Activated CD4-positive, alpha-beta T cell treated with anti-CD3 and anti-CD28 coated beads, Interleukin-2, amount 10 ng/mL, durations not matched to agents 7 days and 5 days (primary cell): ENCODE data around the gene LIPK. TPM values are rescaled to one million over a fixed set of nuclear protein-coding genes. Genes with fewer than 3 reads are reported as not detected.

ENCODE experiments used
- CTCF ChIA-PET: fragments of 350-600 bp; sonication (Branson Sonifier 250); formaldehyde crosslinking; loops from one replicate; lab custom pipeline; 2021; ENCODE audit warnings: antibody characterized with exemption; lab: Charles Lee
- POLR2A ChIA-PET: fragments of 350-600 bp; sonication (Branson Sonifier 250); formaldehyde crosslinking; loops from one replicate; lab custom pipeline; 2021; ENCODE audit warnings: antibody characterized with exemption; lab: Charles Lee
- DNase-seq: peaks from one replicate; pipeline ENCODE4 v3.0.0-alpha.2; 2020
- H3K27ac Mint-ChIP-seq: one replicate; pipeline ENCODE4 v1.8.0; 2021; ENCODE audit warnings: mild to moderate bottlenecking, moderate library complexity, mixed read lengths
- H3K27me3 Mint-ChIP-seq: one replicate; pipeline ENCODE4 v1.8.0; 2021; ENCODE audit warnings: mixed read lengths
- H3K36me3 Mint-ChIP-seq: one replicate; pipeline ENCODE4 v1.8.0; 2021; ENCODE audit warnings: low read depth, mixed read lengths
- H3K4me1 Mint-ChIP-seq: one replicate; pipeline ENCODE4 v1.8.0; 2021; ENCODE audit warnings: mixed read lengths
- H3K4me3 Mint-ChIP-seq: one replicate; pipeline ENCODE4 v1.8.0; 2021; ENCODE audit warnings: mild to moderate bottlenecking, moderate library complexity, mixed read lengths
- H3K9me3 Mint-ChIP-seq: one replicate; pipeline ENCODE4 v1.8.0; 2021; ENCODE audit warnings: mixed read lengths
- total RNA-seq, 2 experiments: library from RNA; stranded (reverse); gene quantifications; one replicate each; pipeline ENCODE4 v1.2.3, GENCODE V29; 2021

The LIPK gene
- total RNA-seq, 2 experiments from 2014 or later = not detected

DNA sequence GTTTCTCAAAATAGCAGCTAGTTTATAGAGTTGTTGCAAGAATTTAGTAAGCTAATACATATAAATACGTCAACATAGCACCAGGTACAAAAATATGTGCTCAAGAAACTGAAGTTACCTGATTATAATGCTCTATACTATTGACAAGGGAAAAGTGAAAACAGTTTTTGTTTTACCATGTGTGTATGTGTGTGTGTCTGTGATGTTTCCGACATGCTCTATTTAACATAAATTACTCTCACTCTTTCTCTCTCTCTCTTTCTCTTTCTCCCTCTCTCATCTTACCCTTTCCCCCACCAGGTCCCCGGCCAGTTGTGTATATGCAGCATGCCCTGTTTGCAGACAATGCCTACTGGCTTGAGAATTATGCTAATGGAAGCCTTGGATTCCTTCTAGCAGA lies 58.1 kb downstream of the LIPK start:
- Mint-ChIP-seq H3K27ac (no peak overlapping the region), H3K9me3 (no peaks in the 10 kb centered on the region), H3K36me3 (no peaks in the 10 kb centered on the region), H3K4me1 (peaks cover 5% of the 10 kb centered on the region), H3K4me3 (no peak overlapping the region), H3K27me3 (peaks cover 20% of the 10 kb centered on the region)
- ChIA-PET POLR2A (no interaction called here), CTCF (no interaction called here)
- DNase-seq = no peak

DNA sequence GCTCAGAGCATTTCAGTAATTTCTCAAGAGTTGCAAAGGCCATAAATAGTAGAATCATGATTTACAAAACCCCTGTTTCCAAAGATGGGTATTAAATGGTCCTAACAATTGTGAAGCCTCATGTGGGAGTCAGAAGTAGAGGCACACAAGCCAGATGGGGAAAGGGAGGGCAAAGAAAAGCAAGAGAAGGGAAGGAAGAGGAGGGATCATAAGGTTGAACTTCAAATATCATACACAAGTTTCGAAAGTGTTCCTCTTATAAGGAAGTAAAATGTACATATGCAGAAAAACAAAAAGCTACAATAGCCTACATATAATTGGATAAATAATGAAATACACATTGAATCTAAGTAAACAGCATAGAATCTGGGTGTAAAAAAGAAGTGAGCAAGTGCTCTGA lies 59.8 kb downstream of the LIPK start:
- Mint-ChIP-seq H3K4me1 (no peaks in the 10 kb centered on the region), H3K4me3 (no peak overlapping the region), H3K36me3 (no peaks in the 10 kb centered on the region), H3K27me3 (peaks cover 19% of the 10 kb centered on the region), H3K9me3 (no peaks in the 10 kb centered on the region), H3K27ac (no peak overlapping the region)
- ChIA-PET CTCF (no interaction called here), POLR2A (no interaction called here)
- no peak for DNase-seq

DNA sequence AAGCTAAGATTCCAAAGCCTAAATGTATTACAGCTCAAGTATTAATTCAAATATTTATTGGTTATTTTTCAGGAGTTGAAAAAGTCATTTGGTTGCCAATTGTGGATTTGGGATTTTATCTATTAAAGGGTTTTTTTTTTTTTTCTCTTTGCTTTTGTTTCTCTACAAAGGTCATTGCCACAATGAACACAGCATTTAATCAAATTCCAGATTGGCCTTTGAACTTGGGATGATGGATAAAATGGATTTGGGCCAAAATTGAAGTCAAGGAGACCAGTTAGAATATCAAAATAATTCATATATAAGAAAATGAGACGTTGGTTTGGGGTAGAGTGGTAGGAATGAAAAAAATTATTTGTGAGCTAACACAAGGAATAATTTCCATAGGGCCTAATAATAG lies 63.3 kb downstream of the LIPK start:
- no peaks in the 10 kb centered on the region for H3K36me3 Mint-ChIP-seq
- H3K4me1 Mint-ChIP-seq = no peaks in the 10 kb centered on the region
- no peak for DNase-seq
- no peak overlapping the region for H3K27ac Mint-ChIP-seq
- CTCF ChIA-PET = no interaction called here
- no peak overlapping the region for H3K4me3 Mint-ChIP-seq
- POLR2A ChIA-PET = no interaction called here
- peaks cover 4% of the 10 kb centered on the region for H3K9me3 Mint-ChIP-seq
- peaks cover 30% of the 10 kb centered on the region for H3K27me3 Mint-ChIP-seq

DNA sequence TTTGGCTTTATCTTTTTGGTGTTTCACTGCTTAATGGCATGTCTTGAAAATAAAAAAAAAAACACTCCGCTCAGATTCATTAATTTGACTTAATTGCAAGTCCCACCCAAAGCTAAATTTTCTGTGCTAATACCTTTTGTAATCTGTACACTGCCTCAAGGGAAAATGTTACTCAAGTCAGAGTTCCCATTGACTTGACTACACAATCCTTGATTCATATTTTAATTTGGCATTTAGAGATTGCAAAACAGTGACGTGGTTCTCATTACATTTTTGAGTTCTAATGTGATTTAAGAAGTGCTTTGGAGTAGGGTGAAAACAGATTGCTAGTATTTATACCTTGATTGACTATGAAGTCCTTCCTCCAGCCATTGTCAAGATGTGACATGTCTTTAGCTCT lies 75.2 kb downstream of the LIPK start:
- Mint-ChIP-seq H3K4me3 (no peak overlapping the region), H3K4me1 (no peaks in the 10 kb centered on the region), H3K27ac (no peak overlapping the region), H3K9me3 (no peaks in the 10 kb centered on the region), H3K27me3 (peaks cover 26% of the 10 kb centered on the region), H3K36me3 (no peaks in the 10 kb centered on the region)
- DNase-seq = no peak
- CTCF ChIA-PET = interaction anchor here (0.7 to 1.9 kb wide), 2 partner anchors 21 to 753 kb away, joined by 4 to 5 read pairs; partner anchors contain the start of gene LIPN
- POLR2A ChIA-PET = no interaction called here

DNA sequence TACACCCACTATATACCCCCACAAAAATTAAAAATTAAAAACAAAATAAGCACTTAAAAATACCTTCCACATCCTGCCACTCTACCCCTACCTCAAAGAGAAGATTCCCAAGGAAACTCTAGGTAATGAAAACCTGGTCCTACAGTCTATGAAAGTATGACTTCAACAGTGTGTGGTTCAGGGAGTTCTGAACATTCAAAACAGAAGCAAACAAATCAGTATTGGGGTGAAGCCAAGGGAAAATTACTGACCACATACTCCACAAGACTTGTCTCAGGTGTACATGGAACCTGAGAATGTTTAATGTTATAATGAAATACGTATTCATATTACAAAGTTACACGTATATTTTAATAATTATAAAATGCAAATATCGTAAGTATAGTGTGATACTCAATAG lies 76.2 kb downstream of the LIPK start:
- no peak overlapping the region for H3K27ac Mint-ChIP-seq
- no peaks in the 10 kb centered on the region for H3K36me3 Mint-ChIP-seq
- no peak for DNase-seq
- peaks cover 26% of the 10 kb centered on the region for H3K27me3 Mint-ChIP-seq
- POLR2A ChIA-PET = no interaction called here
- H3K4me1 Mint-ChIP-seq = no peaks in the 10 kb centered on the region
- H3K4me3 Mint-ChIP-seq = no peak overlapping the region
- no peaks in the 10 kb centered on the region for H3K9me3 Mint-ChIP-seq
- CTCF ChIA-PET = interaction anchor here (1.9 kb wide), 1 partner anchor 22 kb away, joined by 5 read pairs; the partner anchor contains the start of gene LIPN

DNA sequence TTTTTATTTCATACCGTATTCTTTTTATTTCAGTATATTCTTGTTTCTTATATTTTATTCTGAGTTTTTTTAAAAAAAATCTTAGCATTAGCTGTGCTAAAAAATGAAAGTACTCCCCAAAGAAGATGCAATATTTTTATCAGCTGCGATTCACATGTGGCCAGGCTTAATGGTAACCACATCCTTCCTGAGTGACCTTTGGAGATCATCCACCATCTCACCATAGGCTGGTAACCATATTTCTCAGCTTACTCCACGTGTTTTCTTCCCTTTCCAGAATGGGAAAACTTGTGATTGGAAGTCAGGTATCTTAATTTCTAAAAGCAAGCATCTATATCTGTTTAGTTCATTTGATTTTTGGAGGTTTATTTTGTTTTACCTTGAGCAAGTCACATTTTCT lies 77.7 kb downstream of the LIPK start:
- ChIA-PET POLR2A (no interaction called here), CTCF (interaction anchor here (0.7 kb wide), 1 partner anchor 17 kb away, joined by 3 read pairs; no protein-coding TSS in a partner anchor)
- Mint-ChIP-seq H3K27ac (no peak overlapping the region), H3K4me1 (no peaks in the 10 kb centered on the region), H3K4me3 (no peak overlapping the region), H3K27me3 (peaks cover 25% of the 10 kb centered on the region), H3K9me3 (no peaks in the 10 kb centered on the region), H3K36me3 (no peaks in the 10 kb centered on the region)
- DNase-seq = no peak

DNA sequence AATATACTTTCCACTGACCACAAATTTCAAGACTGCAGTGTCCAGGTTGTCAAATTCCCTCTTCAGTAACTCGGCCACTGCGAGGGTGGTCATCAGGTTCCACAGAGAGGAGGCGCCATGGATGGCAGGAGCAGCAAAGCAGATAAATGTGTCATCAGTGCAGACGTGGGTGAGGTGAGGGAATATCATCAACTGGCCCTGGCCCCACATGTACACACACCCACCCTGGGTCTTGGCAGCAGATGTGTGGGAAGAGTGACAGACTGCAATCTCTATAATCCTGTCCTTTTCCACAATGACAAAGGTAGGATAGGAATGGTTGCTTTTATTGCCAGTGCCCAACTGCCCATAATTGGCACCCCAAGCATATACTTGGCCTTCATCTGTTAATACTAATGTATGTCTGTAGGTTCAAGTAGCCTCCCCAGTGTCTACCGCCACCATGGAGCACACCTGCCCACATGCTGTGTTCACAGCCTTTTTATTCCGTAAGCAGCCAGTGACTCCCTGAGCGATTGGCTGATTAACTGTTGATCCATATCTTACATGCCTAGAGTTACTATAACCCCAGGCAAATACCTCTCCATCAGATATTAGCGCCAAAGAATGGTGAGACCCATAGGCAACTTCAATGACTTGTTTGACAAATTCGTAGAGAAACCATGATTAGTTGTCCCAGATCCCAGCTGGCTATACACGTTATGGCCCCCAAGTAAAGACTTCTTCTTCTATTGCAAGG lies 80.2 kb downstream of the LIPK start:
- Mint-ChIP-seq H3K4me1 (no peaks in the 10 kb centered on the region), H3K27ac (no peak overlapping the region), H3K36me3 (no peaks in the 10 kb centered on the region), H3K27me3 (peaks cover 20% of the 10 kb centered on the region), H3K4me3 (no peak overlapping the region), H3K9me3 (no peaks in the 10 kb centered on the region)
- ChIA-PET POLR2A (no interaction called here), CTCF (no interaction called here)
- no peak for DNase-seq

DNA sequence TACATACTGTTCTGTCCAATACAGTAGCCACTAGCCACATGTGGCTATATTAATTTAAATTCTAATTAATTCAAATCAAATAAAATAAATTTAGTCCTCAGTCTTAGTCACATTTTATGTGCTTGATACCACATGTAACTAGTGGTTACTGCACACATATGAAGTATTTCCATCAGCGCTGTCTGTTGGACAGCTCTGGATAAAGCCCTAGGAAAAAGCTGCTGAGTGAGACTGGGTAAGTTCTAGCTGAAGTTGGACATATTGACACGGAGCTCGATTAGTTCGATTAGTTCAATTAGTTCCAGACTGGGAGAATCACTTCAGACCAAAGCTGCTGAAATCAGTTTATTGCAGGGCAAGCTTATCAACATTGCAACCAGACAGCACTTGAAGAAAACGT lies 81.4 kb downstream of the LIPK start:
- peaks cover 4% of the 10 kb centered on the region for H3K4me1 Mint-ChIP-seq
- H3K27ac Mint-ChIP-seq = no peak overlapping the region
- H3K36me3 Mint-ChIP-seq = no peaks in the 10 kb centered on the region
- no peaks in the 10 kb centered on the region for H3K9me3 Mint-ChIP-seq
- no peak overlapping the region for H3K4me3 Mint-ChIP-seq
- peaks cover 17% of the 10 kb centered on the region for H3K27me3 Mint-ChIP-seq
- POLR2A ChIA-PET = no interaction called here
- DNase-seq = no peak
- CTCF ChIA-PET = interaction anchor here (1.0 kb wide), 1 partner anchor 11 kb away, joined by 4 read pairs; no protein-coding TSS in a partner anchor

DNA sequence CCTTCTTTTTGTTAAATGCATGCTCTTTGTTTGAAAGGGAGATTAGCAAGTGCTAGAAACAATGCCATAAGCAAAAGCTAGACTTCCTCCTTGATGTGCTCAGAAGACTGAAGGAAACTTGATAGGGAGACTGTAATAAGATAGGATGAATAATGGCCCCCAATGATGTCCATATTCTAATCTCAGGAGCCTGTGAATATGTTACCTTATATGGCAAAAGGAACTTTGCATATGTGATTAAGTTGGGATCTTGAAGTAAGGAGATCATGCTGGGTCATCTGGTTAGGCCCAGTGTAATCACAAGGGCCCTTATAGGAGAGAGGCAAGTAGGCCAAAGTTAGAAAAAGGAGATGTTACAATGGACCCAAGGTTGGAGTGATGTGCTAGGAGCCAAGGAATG lies 82.9 kb downstream of the LIPK start:
- Mint-ChIP-seq H3K36me3 (no peaks in the 10 kb centered on the region), H3K4me3 (no peak overlapping the region), H3K9me3 (no peaks in the 10 kb centered on the region), H3K4me1 (peaks cover 18% of the 10 kb centered on the region), H3K27ac (no peak overlapping the region), H3K27me3 (peaks cover 14% of the 10 kb centered on the region)
- DNase-seq = no peak
- CTCF ChIA-PET = no interaction called here
- POLR2A ChIA-PET = no interaction called here

DNA sequence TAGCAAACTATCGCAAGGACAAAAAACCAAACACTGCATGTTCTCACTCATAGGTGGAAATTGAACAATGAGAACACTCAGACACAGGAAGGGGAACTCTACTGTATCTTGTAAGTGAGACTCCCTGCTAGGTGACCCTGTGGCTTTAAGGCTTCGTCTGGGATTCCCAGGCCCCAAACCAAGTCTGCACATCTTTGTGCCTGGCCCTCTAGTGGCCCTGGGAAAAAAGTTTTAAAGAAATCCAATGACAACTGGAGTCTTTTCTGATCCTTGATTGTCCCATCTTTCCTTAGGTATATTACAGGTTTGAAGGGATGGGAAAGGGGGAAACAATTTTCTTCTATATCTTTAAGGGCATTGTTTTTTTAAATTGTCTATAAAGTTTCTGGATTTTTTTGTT lies 85.9 kb downstream of the LIPK start:
- CTCF ChIA-PET = no interaction called here
- DNase-seq = no peak
- Mint-ChIP-seq H3K27ac (no peak overlapping the region), H3K9me3 (no peaks in the 10 kb centered on the region), H3K36me3 (no peaks in the 10 kb centered on the region), H3K27me3 (peaks cover 23% of the 10 kb centered on the region), H3K4me3 (no peak overlapping the region), H3K4me1 (peaks cover 26% of the 10 kb centered on the region)
- POLR2A ChIA-PET = no interaction called here

DNA sequence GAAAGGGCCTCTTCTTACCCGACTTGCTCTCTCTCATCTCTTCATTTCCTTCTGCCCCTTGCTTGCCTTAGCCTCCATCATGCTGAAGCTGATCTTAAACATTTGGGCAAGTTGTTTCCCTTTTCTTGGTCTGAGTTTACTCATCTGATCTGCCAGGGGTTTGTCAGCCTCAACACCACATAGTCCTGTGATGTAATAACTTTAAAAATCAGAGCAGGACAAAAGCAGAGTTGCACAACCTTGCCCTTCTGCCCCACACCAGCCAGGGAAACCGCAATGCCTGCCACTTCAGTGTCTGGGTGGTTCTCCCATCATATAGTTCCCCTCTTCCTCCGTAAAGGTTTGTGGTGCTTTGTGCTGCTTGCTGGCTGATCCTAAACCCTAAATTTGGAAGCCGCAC lies 86.6 kb downstream of the LIPK start:
- ChIA-PET CTCF (no interaction called here), POLR2A (no interaction called here)
- no peak overlapping the region for H3K4me3 Mint-ChIP-seq
- H3K36me3 Mint-ChIP-seq = no peaks in the 10 kb centered on the region
- H3K4me1 Mint-ChIP-seq = peaks cover 26% of the 10 kb centered on the region
- no peak for DNase-seq
- H3K27ac Mint-ChIP-seq = no peak overlapping the region
- no peaks in the 10 kb centered on the region for H3K9me3 Mint-ChIP-seq
- H3K27me3 Mint-ChIP-seq = peaks cover 26% of the 10 kb centered on the region

DNA sequence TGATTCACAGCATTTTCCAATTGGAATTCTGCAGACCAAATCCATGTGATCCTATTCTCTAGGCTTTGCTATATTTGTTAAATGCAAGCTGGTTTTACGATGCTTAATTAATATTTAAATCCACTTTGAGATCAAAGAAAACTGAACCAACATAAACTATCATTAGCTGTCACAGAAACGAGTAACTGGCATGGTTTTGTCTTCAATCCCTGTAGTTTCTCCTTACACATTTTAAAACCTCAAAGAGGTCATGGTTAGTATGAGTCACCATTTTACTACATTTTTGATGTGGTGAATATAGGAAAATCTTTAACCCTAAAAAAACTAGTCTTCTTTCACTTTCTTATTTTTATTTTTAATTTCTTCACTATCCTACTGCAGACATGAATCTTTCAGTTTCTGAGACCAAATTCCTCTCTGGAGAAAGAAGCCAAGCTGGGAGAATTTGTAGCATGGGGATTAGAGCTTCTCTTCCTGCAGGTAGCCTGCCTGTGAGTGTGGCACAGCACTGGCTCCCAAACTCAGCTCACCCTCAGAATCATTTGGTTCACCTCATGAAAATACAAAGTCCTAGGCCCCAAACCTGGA lies 87.8 kb downstream of the LIPK start:
- no peaks in the 10 kb centered on the region for H3K9me3 Mint-ChIP-seq
- no peak for DNase-seq
- CTCF ChIA-PET = interaction anchor here (1.1 kb wide), 1 partner anchor 15 kb away, joined by 3 read pairs; no protein-coding TSS in a partner anchor
- peak overlapping the region; percentile 41 for H3K27ac Mint-ChIP-seq
- no peak overlapping the region for H3K4me3 Mint-ChIP-seq
- peaks cover 26% of the 10 kb centered on the region for H3K4me1 Mint-ChIP-seq
- POLR2A ChIA-PET = no interaction called here
- peaks cover 31% of the 10 kb centered on the region for H3K27me3 Mint-ChIP-seq
- no peaks in the 10 kb centered on the region for H3K36me3 Mint-ChIP-seq

DNA sequence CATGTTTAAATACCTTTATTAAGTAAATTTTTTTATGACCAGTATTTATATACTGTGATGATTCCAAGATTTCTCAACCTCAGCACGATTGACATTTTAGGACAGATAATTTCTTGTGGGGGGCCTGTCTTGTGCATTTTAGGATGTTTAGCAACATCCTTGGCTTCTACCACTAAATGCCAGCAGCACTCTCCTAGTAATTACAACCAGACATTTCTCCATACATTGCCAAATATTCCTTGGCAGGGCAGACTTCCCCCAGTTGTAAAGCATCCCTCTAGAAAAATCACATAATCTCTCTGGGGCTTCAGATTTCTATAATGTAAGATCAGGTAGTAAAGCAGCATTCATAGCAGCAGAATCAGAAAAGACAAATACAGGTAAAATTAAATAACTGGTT lies 88.7 kb downstream of the LIPK start:
- Mint-ChIP-seq H3K36me3 (no peaks in the 10 kb centered on the region), H3K9me3 (no peaks in the 10 kb centered on the region), H3K4me3 (no peak overlapping the region), H3K27me3 (peaks cover 31% of the 10 kb centered on the region), H3K4me1 (peaks cover 26% of the 10 kb centered on the region), H3K27ac (no peak overlapping the region)
- CTCF ChIA-PET = interaction anchor here (1.1 kb wide), 1 partner anchor 15 kb away, joined by 3 read pairs; no protein-coding TSS in a partner anchor
- no peak for DNase-seq
- POLR2A ChIA-PET = no interaction called here
